ENCODE data around the gene CUEDC1. TPM values are rescaled to one million over a fixed set of nuclear protein-coding genes. Genes with fewer than 3 reads are reported as not detected.
A peak's percentile ranks its signal among the peaks of the same experiment; 100 is the strongest.
"Not testable (repeated sequence)": the region's sequence is repeated elsewhere in the genome, so short reads cannot be mapped to it uniquely, and the experiment has no call there.

The CUEDC1 gene
- polyA plus RNA-seq, 1 donor, result 42.2 TPM

GRCh38 chr17:57940231-57940630, 15.0 kb downstream of the CUEDC1 start:
- DNase-seq, result no peak

GRCh38 chr17:57939797-57940196, 15.4 kb downstream of the CUEDC1 start:
- DNase-seq, result no peak

GRCh38 chr17:57938061-57938502, 17.1 kb downstream of the CUEDC1 start:
- DNase-seq, result no peak

GRCh38 chr17:57937492-57937891, 17.7 kb downstream of the CUEDC1 start:
- DNase-seq, result no peak

- no peak for DNase-seq
These were observed 19.1 kb downstream of the CUEDC1 start for GRCh38 chr17:57935833-57936807.

GRCh38 chr17:57931488-57932137, 23.6 kb downstream of the CUEDC1 start:
- DNase-seq, result no peak

GRCh38 chr17:57930239-57930638, 25.0 kb downstream of the CUEDC1 start:
- no peak for DNase-seq

GRCh38 chr17:57929386-57929785, 25.8 kb downstream of the CUEDC1 start:
- no peak for DNase-seq

GRCh38 chr17:57928928-57929327, 26.3 kb downstream of the CUEDC1 start:
- DNase-seq, result no peak

- DNase-seq, result peak; percentile 69
These were observed 28.0 kb downstream of the CUEDC1 start for GRCh38 chr17:57927048-57927723.

- no peak for DNase-seq
These were observed 28.5 kb downstream of the CUEDC1 start for GRCh38 chr17:57926723-57927047.

- DNase-seq, result no peak
These were observed 29.7 kb downstream of the CUEDC1 start for GRCh38 chr17:57925361-57925990.

- peak; percentile 65 for DNase-seq
These were observed 30.5 kb downstream of the CUEDC1 start for GRCh38 chr17:57924677-57925076.

- DNase-seq, result no peak
These were observed 31.9 kb downstream of the CUEDC1 start for GRCh38 chr17:57923182-57923872.

GRCh38 chr17:57922745-57923144, 32.5 kb downstream of the CUEDC1 start:
- not testable (repeated sequence) for DNase-seq

- DNase-seq, result no peak
These were observed 34.1 kb downstream of the CUEDC1 start for GRCh38 chr17:57920916-57921703.

GRCh38 chr17:57919918-57920317, 35.3 kb downstream of the CUEDC1 start:
- DNase-seq, result no peak

- DNase-seq, result no peak
These were observed 37.0 kb downstream of the CUEDC1 start for GRCh38 chr17:57918017-57918895.

Measured in left kidney (tissue), 2 donors.